ENCODE data around the gene SPIRE1. TPM values are rescaled to one million over a fixed set of nuclear protein-coding genes. Genes with fewer than 3 reads are reported as not detected.

The SPIRE1 gene
- total and polyA plus RNA-seq, 2 of the 4 experiments (the other 2 are of a cell fraction) = 11.6 to 31.4 TPM

- Histone ChIP-seq H2AFZ (replicated peaks; ENCODE audit: low read length, poor library complexity) (no peak overlapping the region), H3K27ac (ENCODE audit: insufficient read depth, low read length) (no peak overlapping the region), H3K36me3 (ENCODE audit: control insufficient read depth, insufficient read depth, low read length) (no peaks in the 10 kb centered on the region), H2BK5ac (ENCODE audit: low read depth, low read length, poor library complexity, severe bottlenecking) (no peak overlapping the region), H3K56ac (ENCODE audit: extremely low read depth, insufficient read depth, low read length) (no peak overlapping the region), H4K91ac (ENCODE audit: insufficient read depth, low read depth, low read length) (no peak overlapping the region), H2BK120ac (ENCODE audit: low read depth, low read length) (no peak overlapping the region), H2BK15ac (ENCODE audit: low read depth, low read length) (no peak overlapping the region), H4K8ac (ENCODE audit: low read depth in 2 of 2, low read length in 2 of 2) (no peak overlapping the region), H3K14ac (replicated peaks; ENCODE audit: low read depth, low read length) (no peak overlapping the region), H3K9ac (ENCODE audit: low read depth, low read length) (no peak overlapping the region), H3K4me1 (ENCODE audit: control insufficient read depth, insufficient read depth, low read length) (no peaks in the 10 kb centered on the region), H4K20me1 (ENCODE audit: insufficient read depth, low read length) (no peaks in the 10 kb centered on the region), H4K5ac (ENCODE audit: low read depth, low read length) (no peak overlapping the region), H3K79me1 (ENCODE audit: low read depth in 1 of 2, low read length in 2 of 2) (no peaks in the 10 kb centered on the region), H3K9me1 (ENCODE audit: insufficient read depth, low read length) (no peaks in the 10 kb centered on the region), H3K18ac (ENCODE audit: low read depth, low read length) (no peak overlapping the region), H3K4me3 (ENCODE audit: insufficient read depth, low read depth, low read length) (no peak overlapping the region), H3K23ac (ENCODE audit: low read depth, low read length) (no peak overlapping the region), H2AK5ac (ENCODE audit: low read depth, low read length) (no peak overlapping the region), H3K4me2 (ENCODE audit: low read depth, low read length) (no peak overlapping the region), H3K4ac (ENCODE audit: low read depth, low read length) (no peak overlapping the region), H2AK9ac (replicated peaks; ENCODE audit: low read depth, low read length, poor library complexity) (no peak overlapping the region), H2BK20ac (ENCODE audit: low read depth, low read length) (no peak overlapping the region), H3K27me3 (ENCODE audit: control insufficient read depth, insufficient read depth, low read length) (peaks cover 3% of the 10 kb centered on the region; the same call in 1 of the 2 replicates), H3K9me3 (ENCODE audit: control insufficient read depth, insufficient read depth, low read length) (no peaks in the 10 kb centered on the region)
- POLR2A ChIA-PET (ENCODE audit: unreplicated experiment) = no interaction called here
- in situ Hi-C loops (cut with MboI; ENCODE audit: low sequenced_read_pairs) (loop anchor here (5.0 kb wide), 1 partner anchor 133 kb away; no protein-coding TSS in a partner anchor), dilution Hi-C loops (cut with HindIII; ENCODE audit: low sequenced_read_pairs, unreplicated experiment) (no loop called here), intact Hi-C loops (cut with micrococcal nuclease) (no loop called here)
- ATAC-seq (ENCODE audit: low read depth) (no peak), DNase-seq (no peak)
- no peak for TF ChIP-seq MAZ (IDR thresholded peaks at IDR 0.05; ENCODE audit: borderline replicate concordance, low read depth, low read length)
- no peak for TF ChIP-seq POLR2A (IDR thresholded peaks at IDR 0.05; ENCODE audit: low read depth, low read length)
- no peak for TF ChIP-seq SMC3 (IDR thresholded peaks at IDR 0.05; ENCODE audit: low read depth, low read length)
- TF ChIP-seq MAFK (IDR thresholded peaks at IDR 0.05; ENCODE audit: low read depth, low read length) = no peak
- no peak for TF ChIP-seq USF2 (IDR thresholded peaks at IDR 0.05; ENCODE audit: low read depth, low read length)
- no peak for TF ChIP-seq NFE2L2 (IDR thresholded peaks at IDR 0.05; ENCODE audit: low read depth, low read length)
- no peak for TF ChIP-seq CTCF (conservative IDR thresholded peaks at IDR 0.05; ENCODE audit: low read depth, low read length)
- TF ChIP-seq RCOR1 (IDR thresholded peaks at IDR 0.05; ENCODE audit: insufficient replicate concordance, low read length) = no peak
- no peak for TF ChIP-seq RAD21 (IDR thresholded peaks at IDR 0.05; ENCODE audit: low read length)
- TF ChIP-seq ELK1 (IDR thresholded peaks at IDR 0.05; ENCODE audit: borderline replicate concordance, low read depth, low read length) = no peak
- no peak for TF ChIP-seq FOS (IDR thresholded peaks at IDR 0.05; ENCODE audit: low read depth, low read length)
- no peak for TF ChIP-seq BHLHE40 (IDR thresholded peaks at IDR 0.05; ENCODE audit: low read depth, low read length)
- TF ChIP-seq CEBPB (IDR thresholded peaks at IDR 0.05; ENCODE audit: low read depth, low read length) = no peak
- no peak for TF ChIP-seq CHD1 (IDR thresholded peaks at IDR 0.05; ENCODE audit: low read depth, low read length)
- no peak for TF ChIP-seq RFX5 (IDR thresholded peaks at IDR 0.05; ENCODE audit: low read depth, low read length)
- no peak for TF ChIP-seq MXI1 (IDR thresholded peaks at IDR 0.05; ENCODE audit: borderline replicate concordance, low read depth, low read length)
- WGBS, 2 experiments (ENCODE audit: extremely low coverage in 2 of 2, insufficient read length in 1 of 2) = 100% methylated on average over 1 of the region's 5 CpGs; no CpG with 5 or more reads in 1 of the 2 experiments
- BruUV-seq (replicated peaks) = no TSS peak
- CTCF ChIA-PET = no interaction called here
Measured at GRCh38 chr18:12399231-12399630, 258.7 kb downstream of the SPIRE1 start.

Measured in IMR-90 (cell line).